GM21786 (cell line): ENCODE measurements around the gene SART1.
"Not testable (repeated sequence)": the region's sequence is repeated elsewhere in the genome, so short reads cannot be mapped to it uniquely, and the experiment has no call there.

Experiments
- ATAC-seq: cut with Tn5 transposase; IDR thresholded peaks from one replicate; pipeline ENCODE4 v1.9.1; 2021; ENCODE audit not compliant: unreplicated experiment

Gene SART1

DNA sequence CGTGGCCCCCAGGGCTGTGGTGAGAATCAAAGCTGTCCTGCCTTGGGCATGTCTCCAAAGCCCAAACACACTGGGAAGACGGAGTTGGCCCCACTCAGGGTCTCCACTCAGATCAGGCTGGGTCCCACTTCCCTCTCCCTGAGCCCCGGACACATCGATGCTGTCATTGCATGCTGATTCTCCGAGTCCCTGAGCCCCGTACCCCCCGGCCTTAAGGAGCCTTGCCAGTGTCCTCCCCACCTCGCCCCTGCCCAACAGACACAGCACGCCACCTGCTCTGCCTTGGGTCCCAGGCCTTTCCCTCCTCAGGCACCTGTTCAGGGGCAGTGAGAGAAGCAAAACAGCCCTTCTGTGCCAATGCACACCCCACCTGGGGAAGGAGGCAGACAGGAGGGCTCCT, 25.8 kb downstream of the SART1 start:
- no peak for ATAC-seq

DNA sequence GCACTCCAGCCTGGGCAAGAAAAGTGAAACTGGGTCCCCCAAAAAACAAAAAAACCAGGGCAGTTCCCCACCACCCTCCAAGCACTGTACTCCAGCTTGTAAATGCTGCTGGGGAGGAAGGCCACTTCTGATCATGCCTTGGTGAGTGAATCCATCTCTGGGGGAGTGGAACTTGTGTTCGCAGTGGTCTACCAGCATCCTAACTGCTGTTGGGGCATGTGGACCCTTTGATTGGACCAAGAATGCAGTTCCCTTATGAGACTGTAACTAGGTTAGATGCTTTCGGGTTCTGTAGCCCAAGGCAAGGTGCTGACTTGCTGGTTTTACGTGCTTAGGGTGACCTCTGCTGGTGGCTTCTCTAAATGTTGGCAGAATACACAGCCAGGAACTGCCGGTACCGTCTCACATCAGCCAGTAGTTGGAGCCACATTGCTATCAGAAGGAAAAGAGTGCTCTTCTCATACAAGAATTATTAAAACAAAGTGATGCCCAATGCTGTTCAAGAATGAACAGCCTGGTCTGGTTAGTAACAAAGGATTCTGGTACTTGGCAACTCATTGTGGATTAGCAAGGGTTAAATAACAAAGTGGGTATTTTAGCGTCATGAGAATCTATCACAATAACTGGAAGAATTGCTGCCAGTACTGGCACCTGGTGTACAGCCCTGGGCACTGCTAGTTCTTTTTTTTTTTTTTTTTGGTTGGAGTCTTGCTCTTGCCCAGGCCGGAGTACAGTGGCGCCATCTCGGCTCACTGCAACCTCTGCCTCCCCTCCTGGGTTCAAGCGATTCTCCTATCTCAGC, 27.5 kb downstream of the SART1 start:
- peak; percentile 80 for ATAC-seq

GRCh38 chr11:65992056-65992455, 30.5 kb downstream of the SART1 start:
- no peak for ATAC-seq

- no peak for ATAC-seq
Measured at GRCh38 chr11:65997286-65997685, 35.8 kb downstream of the SART1 start.

DNA sequence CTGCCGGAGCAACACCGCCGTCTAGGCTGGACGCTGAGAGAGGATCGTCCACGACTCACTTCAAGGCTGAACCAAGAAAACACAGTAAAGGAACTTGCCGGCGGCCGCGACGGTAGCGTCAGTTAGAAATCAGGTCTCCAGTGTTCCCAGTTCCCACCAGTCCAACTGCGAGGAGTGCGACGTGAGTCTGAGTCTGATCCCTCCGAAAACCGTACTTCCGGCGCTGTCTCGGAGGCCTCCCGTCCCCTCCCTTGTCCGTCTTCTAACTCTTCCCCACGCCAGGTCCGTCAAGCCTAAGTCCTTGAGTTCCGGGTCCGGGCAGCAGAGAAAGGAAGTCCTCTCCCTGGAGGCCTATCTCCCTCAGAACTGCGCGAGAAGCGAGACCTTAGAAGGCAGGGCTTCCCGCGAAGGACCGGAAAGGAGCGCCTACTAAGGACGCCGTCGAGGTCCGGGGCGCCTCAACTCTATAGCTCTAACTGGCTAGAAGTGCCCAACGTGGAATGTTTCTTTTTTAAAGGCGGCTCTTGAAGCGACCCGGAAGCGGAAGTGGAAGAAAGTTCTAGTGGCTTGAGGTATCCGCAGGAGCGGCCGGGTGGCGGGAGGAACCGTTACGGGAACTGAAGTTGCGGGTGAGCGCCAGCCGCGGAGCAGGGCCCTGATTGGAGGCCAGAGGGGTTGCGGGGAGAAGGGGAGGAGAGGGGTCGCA, 40.6 kb downstream of the SART1 start, which contains the start of the genes BANF1 and EIF1AD:
Gene BANF1, plus strand, starts transcription at position 562 of the 706 bp plus-strand sequence. CDS start 748 bp downstream, outside the sequence.
Gene EIF1AD, minus strand, starts transcription at position 216 of the 706 bp plus-strand sequence. CDS start 1,768 bp downstream, outside the sequence.
- ATAC-seq = peak; percentile 76

DNA sequence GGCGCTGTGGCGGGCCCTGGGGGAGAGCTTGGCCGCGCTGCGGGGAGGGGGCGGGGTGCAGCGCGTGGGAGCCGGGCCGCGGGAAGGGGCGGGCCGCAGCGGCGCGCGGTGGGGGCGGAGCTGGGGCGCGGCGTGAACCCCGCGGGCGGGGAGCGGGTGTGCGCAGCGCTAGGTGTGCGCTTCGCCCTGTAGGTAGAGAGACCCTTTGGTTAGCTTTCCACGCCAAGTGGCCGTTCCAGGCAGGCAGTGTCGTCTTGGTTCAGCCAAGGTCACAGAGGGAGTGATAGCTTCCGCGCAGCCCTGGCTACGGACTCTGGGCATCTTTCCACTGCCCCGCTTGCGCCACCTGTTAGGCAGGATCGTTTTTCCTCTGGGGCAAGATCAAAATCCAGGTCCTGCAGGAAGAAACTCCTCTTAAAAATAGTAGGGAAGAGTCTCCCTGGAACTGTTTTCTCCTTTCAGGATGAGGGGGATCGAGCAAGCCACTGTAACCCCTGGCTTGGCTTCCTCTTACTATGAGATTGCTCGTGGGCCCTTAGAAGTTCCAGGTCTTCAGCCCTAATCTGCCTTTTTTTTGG, 41.2 kb downstream of the SART1 start:
- peak; percentile 37 for ATAC-seq

GRCh38 chr11:66003291-66003690, 41.8 kb downstream of the SART1 start:
- ATAC-seq = no peak

DNA sequence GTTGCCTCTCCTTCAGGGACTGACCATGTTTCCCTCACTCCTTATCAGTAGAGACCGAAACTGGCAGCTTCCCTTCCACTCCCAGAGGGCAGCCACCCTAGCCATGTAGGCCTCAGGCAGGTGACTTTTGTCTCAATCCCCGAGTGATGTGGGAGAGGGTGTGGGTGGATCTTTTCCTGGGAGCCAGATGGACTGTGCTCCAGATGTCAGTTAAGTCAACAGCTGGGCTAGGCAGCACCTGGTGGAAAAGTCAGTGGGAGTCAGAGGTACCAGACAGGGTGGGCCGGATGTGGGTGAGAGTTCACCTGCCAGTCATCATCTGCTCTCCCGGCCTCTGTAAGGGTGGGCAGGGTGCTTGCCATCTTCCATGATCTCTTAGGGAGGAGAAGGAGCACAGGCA, 42.7 kb downstream of the SART1 start:
- ATAC-seq = no peak

- no peak for ATAC-seq
Measured at GRCh38 chr11:66006134-66006890, 44.8 kb downstream of the SART1 start.

DNA sequence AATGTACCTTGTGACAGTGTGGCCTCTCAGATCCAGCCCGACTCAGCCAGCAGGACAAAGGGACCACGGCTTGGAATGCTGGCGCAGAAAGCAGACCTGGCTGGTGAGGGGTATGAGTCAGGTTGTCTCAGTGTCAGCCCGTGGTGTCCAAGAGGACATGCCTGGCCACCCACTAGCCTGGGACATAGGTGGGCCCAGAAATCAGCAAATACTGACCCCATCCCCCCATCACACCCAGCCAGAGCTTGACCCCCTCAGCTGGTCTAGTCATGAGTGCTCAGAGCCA, 45.3 kb downstream of the SART1 start:
- no peak for ATAC-seq

DNA sequence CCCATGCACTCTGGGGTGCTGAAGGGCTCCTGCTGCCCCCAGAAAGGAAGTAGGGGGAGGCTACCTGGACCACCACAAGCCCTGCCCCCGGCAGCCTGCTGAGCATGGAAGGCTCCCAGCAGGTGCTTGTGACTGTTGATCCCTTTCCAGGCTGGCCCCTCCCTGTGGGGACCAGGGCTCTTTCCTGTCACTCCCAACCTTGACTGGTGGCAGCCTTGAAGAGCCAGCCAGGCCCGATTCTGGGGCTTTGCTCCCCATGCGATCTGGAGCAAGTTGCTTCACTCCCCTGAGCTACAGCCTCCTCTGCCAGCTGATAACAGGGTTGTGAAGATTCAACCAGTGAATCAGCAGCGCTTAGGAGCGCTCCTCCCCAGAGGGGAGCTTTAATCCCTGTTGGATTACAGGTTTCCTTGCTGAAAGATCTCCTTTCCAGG, 45.7 kb downstream of the SART1 start:
- ATAC-seq = no peak

DNA sequence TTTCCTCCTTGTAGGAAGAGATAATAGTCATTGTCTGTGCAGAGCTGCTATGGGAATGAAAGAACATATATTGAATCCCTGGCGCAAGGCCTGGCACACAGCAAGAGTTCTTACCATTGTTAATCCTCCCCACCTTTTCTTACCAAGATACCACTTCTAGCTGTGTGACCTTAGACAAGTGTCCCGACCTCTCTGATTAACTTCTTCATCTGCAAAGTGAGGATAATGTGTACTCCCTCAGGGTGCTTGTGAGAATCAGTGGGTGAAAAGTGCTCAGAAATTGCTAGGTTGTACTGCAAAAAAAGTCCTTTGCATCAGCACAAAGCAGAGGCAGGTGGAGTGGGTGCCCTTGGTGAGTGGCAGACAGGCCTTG, 46.5 kb downstream of the SART1 start:
- no peak for ATAC-seq

DNA sequence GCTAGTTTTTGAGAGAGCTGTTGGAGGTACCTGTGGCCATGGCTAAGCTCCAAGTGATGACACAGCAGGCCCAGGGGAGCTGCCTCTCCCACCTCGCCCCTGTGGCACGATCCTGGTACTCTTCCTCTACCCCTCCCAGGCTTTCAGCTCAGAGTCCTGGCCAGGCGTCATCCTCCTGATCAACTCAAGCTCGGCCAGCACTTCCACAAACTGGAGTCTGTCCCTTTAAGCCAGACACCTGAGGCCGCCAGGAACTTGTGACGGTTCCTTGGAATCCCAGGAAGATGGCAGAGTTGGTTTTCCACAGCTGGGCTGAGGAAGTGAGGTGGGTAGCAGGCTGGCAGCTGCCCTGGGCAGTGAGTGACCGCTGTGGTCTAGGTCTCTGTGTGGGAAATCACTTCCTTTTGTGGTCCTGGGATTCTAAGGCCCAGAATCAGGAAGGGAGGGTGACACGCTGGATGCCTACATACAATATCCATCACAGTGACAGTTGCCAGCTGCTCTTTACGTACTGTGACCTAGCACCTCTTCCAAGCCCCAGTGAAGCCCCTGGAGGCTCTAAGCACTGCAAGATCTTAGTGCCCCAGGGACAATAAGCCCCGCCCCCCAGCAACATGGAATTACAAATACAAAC, 47.1 kb downstream of the SART1 start:
- no peak for ATAC-seq

DNA sequence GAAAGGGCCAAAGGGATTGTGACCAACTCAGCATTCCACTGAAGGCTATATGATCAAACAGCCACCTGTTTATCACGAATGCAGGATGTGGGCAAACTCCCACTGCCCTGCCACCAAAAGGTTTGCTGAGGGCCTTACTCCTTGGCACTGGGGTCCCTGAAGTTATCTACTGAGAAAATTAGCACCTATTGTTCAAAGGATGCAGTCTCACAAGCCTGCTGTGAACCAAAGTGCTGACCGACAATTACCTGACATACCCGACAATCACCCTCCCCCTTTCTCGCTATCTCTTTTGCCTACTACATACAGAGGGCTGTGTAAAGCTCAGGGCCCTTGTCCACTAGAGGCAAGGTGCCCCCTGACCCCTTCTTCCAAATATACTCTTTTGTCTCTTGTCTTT, 48.5 kb downstream of the SART1 start:
- not testable (repeated sequence) for ATAC-seq

DNA sequence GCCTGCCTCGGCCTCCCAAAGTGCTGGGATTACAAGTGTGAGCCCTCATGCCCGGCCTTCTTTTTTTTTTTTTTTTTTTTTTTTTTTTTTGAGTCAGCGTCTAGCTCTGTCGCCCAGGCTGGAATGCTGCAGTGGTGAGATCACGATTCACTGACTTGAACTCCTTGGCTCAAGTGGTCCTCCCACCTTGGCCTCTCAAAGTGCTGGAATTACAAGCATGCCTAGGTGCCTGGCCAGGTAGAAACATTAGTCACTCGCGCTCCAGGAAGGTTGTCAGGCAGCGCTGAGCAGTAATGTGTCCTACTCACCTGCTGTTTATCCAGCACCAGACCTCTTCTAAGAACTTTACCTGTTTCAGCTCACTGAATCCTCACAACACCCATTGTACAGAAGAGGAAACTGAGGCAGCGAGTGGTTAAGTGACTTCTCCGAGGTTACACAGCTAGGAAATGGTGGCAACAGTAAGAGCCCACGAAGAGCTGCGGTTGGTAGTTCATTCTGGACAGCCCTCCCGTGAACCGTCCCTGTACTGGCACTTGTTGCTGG, 49.8 kb downstream of the SART1 start:
- no peak for ATAC-seq

GRCh38 chr11:66011785-66012303, 50.3 kb downstream of the SART1 start, which contains the start of gene CST6:
Gene CST6 (plus strand): TSS chr11:66012008. CDS start chr11:66012045, 37 bp downstream.
- no peak for ATAC-seq

- ATAC-seq = no peak
Measured at GRCh38 chr11:66012371-66012945, 50.9 kb downstream of the SART1 start.

GRCh38 chr11:66012946-66013761, 51.6 kb downstream of the SART1 start:
- ATAC-seq = no peak

DNA sequence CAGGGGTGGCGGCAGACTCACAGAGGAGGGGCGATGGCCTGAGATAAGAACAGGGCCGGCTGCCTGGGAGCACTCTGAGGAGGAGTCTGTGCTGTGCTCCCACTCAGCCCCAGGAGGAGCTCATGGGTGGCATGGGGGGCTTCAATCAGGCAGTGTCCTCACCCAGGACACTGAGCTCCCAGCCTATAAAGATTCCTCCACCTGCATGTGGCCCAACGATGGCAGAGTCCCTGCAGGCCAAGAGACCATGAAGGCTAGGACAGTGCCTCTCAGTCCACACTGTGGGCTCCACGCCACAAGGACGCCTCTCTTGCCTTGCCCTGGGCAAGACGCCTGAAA, 52.2 kb downstream of the SART1 start:
- ATAC-seq = no peak
